A549 (cell line): Measurements from ENCODE around the gene TGFBR2. TPM values are rescaled to one million over a fixed set of nuclear protein-coding genes. Genes with fewer than 3 reads are reported as not detected.

Experiments used
- ATAC-seq, 2 experiments: fragments of 200-7000 bp in 1 of 2; fragments of >200 bp in 1 of 2; cut with Nextera tagmentation in 1 of 2; cut with Tn5 transposase in 1 of 2; 3 replicates each; pipeline versions ENCODE4 v1.8.0 to v1.9.1; 2018 to 2020; ENCODE audit warnings: mild to moderate bottlenecking in 1 of 2, moderate library complexity in 1 of 2
- CTCF ChIA-PET: fragments of 300-600 bp; sonication (Branson Sonifier 250); formaldehyde crosslinking; extraction: SDS; loops from one replicate; lab custom pipeline; 2021; ENCODE audit warnings: antibody characterized with exemption, inconsistent platforms; lab: Yijun Ruan, JAX
- POLR2A ChIA-PET: fragments of 350-600 bp; formaldehyde crosslinking; extraction: SDS; loops from one replicate; lab custom pipeline; 2021; ENCODE audit warnings: antibody characterized with exemption, inconsistent platforms; lab: Yijun Ruan, JAX
- DNase-seq, 2 experiments: peaks; one replicate each; pipeline versions ENCODE4 v3.0.0 to v3.0.0-alpha.2; 2011 to 2016; ENCODE audit warnings: low read depth in 1 of 2, low spot score in 1 of 2
- FAIRE-seq: peaks from 2 replicates; lab custom pipeline; 2011; peaks lifted over from hg19 to GRCh38; lab: Jason Lieb, UNC
- H3K27ac ChIP-seq, 2 experiments: fragments of >200 bp; sonication (Bioruptor Twin); formaldehyde crosslinking; 3 replicates each; pipeline ENCODE4 v1.5.1; 2016 to 2017
- H3K4me1 ChIP-seq: fragments of >200 bp; sonication (Bioruptor Twin); formaldehyde crosslinking; 3 replicates; pipeline ENCODE4 v1.6.1; 2016
- H3K4me2 ChIP-seq: fragments of >200 bp; sonication (Bioruptor Twin); formaldehyde crosslinking; 3 replicates; pipeline ENCODE4 v1.6.1; 2016
- H3K4me3 ChIP-seq: fragments of >200 bp; sonication (Bioruptor Twin); formaldehyde crosslinking; 3 replicates; pipeline ENCODE4 v1.5.1; 2016
- H3K9me3 ChIP-seq: fragments of >200 bp; sonication (Bioruptor Twin); formaldehyde crosslinking; 3 replicates; pipeline ENCODE4 v1.6.1; 2016
- ATOH8 ChIP-seq: fragments of 250-450 bp; sonication (Bioruptor Pico); IDR thresholded peaks from 2 replicates; pipeline ENCODE4 v1.5.0; 2020; ENCODE audit warnings: low read depth, mild to moderate bottlenecking, moderate library complexity
- CEBPB ChIP-seq, 2 experiments: fragments of >200 bp in 1 of 2; sonication (Bioruptor Twin) in 1 of 2; formaldehyde crosslinking in 1 of 2; IDR thresholded peaks; 2 replicates each; pipeline ENCODE4 v1.6.1; 2012 to 2016
- CHD2 ChIP-seq: fragments of 150-350 bp; IDR thresholded peaks from 2 replicates; pipeline ENCODE4 v1.6.1; 2014; ENCODE audit warnings: low read length; ENCODE audit not compliant: partially characterized antibody
- ESRRA ChIP-seq: fragments of 150-350 bp; IDR thresholded peaks from 2 replicates; pipeline ENCODE4 v1.6.1; 2014; ENCODE audit warnings: mild to moderate bottlenecking, low read length, borderline replicate concordance
- FOXS1 ChIP-seq: fragments of 250-450 bp; sonication (Bioruptor Pico); IDR thresholded peaks from 2 replicates; pipeline ENCODE4 v1.5.0; 2020; ENCODE audit warnings: mild to moderate bottlenecking, moderate library complexity
- HES2 ChIP-seq: fragments of >200 bp; sonication (Bioruptor Twin); formaldehyde crosslinking; IDR thresholded peaks from 2 replicates; pipeline ENCODE4 v1.6.1; 2016
- HMGXB4 ChIP-seq: fragments of 250-450 bp; sonication (Bioruptor Pico); IDR thresholded peaks from 2 replicates; pipeline ENCODE4 v1.5.0; 2021; ENCODE audit warnings: mild to moderate bottlenecking, moderate library complexity, borderline replicate concordance
- HOXA7 ChIP-seq: fragments of 250-450 bp; sonication (Bioruptor Pico); IDR thresholded peaks from 2 replicates; pipeline ENCODE4 v1.5.0; 2020; ENCODE audit warnings: mild to moderate bottlenecking, moderate library complexity
- HOXB13 ChIP-seq: fragments of 250-450 bp; sonication (Bioruptor Pico); IDR thresholded peaks from 2 replicates; pipeline ENCODE4 v1.5.0; 2020; ENCODE audit warnings: low read depth, mild to moderate bottlenecking, moderate library complexity
- JUN ChIP-seq, 2 experiments: fragments of >200 bp; sonication (Bioruptor Twin); formaldehyde crosslinking; IDR thresholded peaks; 2 replicates in 1 of 2; 3 replicates in 1 of 2; pipeline ENCODE4 v1.6.1; 2016 to 2017
- JUNB ChIP-seq: fragments of >200 bp; sonication (Bioruptor Twin); formaldehyde crosslinking; IDR thresholded peaks from 2 replicates; pipeline ENCODE4 v1.6.1; 2016
- KDM1A ChIP-seq: fragments of 200-600 bp; sonication (generic); IDR thresholded peaks from 2 replicates; pipeline ENCODE4 v1.6.1; 2016; ENCODE audit warnings: low read depth, mild to moderate bottlenecking
- KDM5A ChIP-seq: fragments of 200-600 bp; sonication (generic); IDR thresholded peaks from 2 replicates; pipeline ENCODE4 v1.6.1; 2016; ENCODE audit warnings: antibody characterized with exemption, mild to moderate bottlenecking
- RARB ChIP-seq: fragments of 250-450 bp; sonication (Bioruptor Pico); IDR thresholded peaks from 2 replicates; pipeline ENCODE4 v1.8.0; 2021; ENCODE audit warnings: mild to moderate bottlenecking, moderate library complexity
- SMC3 ChIP-seq: fragments of >200 bp; sonication (Bioruptor Twin); formaldehyde crosslinking; IDR thresholded peaks from 3 replicates; pipeline ENCODE4 v1.6.1; 2018; ENCODE audit warnings: inconsistent platforms
- ZFP36 ChIP-seq: fragments of 450-650 bp; IDR thresholded peaks from 2 replicates; pipeline ENCODE4 v1.6.1; 2014; ENCODE audit warnings: borderline replicate concordance; ENCODE audit not compliant: partially characterized antibody
- ZSCAN20 ChIP-seq: fragments of 250-450 bp; sonication (Bioruptor Pico); IDR thresholded peaks from 2 replicates; pipeline ENCODE4 v1.8.0; 2022; ENCODE audit warnings: mild to moderate bottlenecking, moderate library complexity
- WGBS: methylation state at CpG from one replicate; pipeline ENCODE4 v1.1.6; 2017; ENCODE audit errors: missing lambda C conversion rate; 5-methylcytosine and 5-hydroxymethylcytosine counted together
- polyA plus RNA-seq, 4 experiments: library from polyadenylated mRNA; depleted of rRNA in 3 of 4; stranded (reverse); fragments of >200 nt; fragmentation: RNase III in 1 of 4; extraction: RNeasy Plus Mini Kit Qiagen cat#74134 plus additional on column Dnase treatment in 1 of 4; gene quantifications; 2 replicates in 3 of 4; 3 replicates in 1 of 4; pipeline ENCODE4 v1.2.3, GENCODE V29; 2011 to 2017
- TF ChIP-seq, protein P1 (sequence below): fragments of >200 bp; sonication (Bioruptor Twin); formaldehyde crosslinking; IDR thresholded peaks from 3 replicates; pipeline ENCODE4 v1.6.1; 2016
- TF ChIP-seq, protein P2 (sequence below): IDR thresholded peaks from 2 replicates; pipeline ENCODE4 v1.6.1; 2012; ENCODE audit warnings: low read depth, borderline replicate concordance
- TF ChIP-seq, protein P3 (sequence below): fragments of 150-350 bp; IDR thresholded peaks from 2 replicates; pipeline ENCODE4 v1.6.1; 2014; ENCODE audit warnings: low read depth, mild to moderate bottlenecking, low read length

The TGFBR2 gene
- polyA plus RNA-seq, 2 of the 4 experiments (the other 2 are of a cell fraction), result 48.5 to 97.4 TPM

- TF ChIP-seq ATOH8 (CRISPR knock-in tag), result no peak
- no peak for TF ChIP-seq ZFP36
- TF ChIP-seq KDM5A, result no peak
- no peak for TF ChIP-seq HES2
Observed at GRCh38 chr3:30612437-30613132, 6.2 kb downstream of the TGFBR2 start (continued).

DNA sequence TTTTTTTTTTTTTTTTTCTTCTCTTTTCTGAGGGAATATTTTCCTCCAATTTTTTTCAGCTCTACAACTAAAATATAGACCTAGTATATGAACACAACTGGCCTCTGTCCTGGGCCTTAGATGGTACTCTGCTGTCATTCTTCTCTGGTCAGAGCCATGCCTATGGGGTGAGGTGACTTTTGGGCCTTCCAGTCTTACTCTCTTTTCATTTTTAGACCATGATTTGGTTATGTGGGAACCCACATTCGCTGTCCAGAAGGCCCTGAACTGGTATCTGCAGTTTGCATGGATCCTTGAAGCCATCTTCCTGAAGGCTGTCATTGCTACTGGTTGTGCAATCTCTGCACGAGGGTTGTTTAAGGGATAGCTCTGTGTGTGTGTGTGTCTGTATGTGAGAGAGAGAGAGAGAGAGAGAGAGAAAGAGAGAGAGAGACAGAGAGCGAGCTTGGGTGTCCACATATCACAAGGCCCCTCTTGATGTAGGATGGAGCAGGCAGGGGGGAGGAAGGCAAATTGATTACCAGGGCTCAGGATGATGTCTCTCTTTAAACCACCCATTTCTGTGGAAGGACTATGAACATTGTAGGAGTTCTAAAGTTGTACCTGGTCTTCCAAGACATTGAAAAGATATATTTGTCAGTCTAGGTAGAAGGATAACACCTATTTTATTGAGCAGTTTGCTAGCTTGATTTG, 6.9 kb downstream of the TGFBR2 start:
- Histone ChIP-seq H3K4me1 (peaks cover 97% of the 10 kb centered on the region), H3K27ac (peak overlapping the region; percentile 82 to 99; a peak in 3 of 6 replicates), H3K4me2 (peak overlapping the region; percentile 92), H3K9me3 (no peaks in the 10 kb centered on the region), H3K4me3 (no peak overlapping the region)
- ATAC-seq (no peak), DNase-seq (no peak), FAIRE-seq (no peak)
- CTCF ChIA-PET, result interaction anchor here (0.8 to 1.0 kb wide), 4 partner anchors 22 to 571 kb away, joined by 3 to 5 read pairs (median 4); no protein-coding TSS in a partner anchor
- TF ChIP-seq HES2 (no peak), KDM1A (no peak), JUN (IDR thresholded peaks at IDR 0.05) (no peak), CEBPB (IDR thresholded peaks at IDR 0.05) (peak; percentile 27 to 79; a peak in 3 of 4 replicates), FOXS1 (no peak), JUNB (no peak), ESRRA (no peak)
- TF ChIP-seq, protein P1, sequence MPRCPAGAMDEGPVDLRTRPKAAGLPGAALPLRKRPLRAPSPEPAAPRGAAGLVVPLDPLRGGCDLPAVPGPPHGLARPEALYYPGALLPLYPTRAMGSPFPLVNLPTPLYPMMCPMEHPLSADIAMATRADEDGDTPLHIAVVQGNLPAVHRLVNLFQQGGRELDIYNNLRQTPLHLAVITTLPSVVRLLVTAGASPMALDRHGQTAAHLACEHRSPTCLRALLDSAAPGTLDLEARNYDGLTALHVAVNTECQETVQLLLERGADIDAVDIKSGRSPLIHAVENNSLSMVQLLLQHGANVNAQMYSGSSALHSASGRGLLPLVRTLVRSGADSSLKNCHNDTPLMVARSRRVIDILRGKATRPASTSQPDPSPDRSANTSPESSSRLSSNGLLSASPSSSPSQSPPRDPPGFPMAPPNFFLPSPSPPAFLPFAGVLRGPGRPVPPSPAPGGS, result no peak
- POLR2A ChIA-PET, result no interaction called here
- WGBS, result 76% methylated on average over 3 of the region's 3 CpGs

DNA sequence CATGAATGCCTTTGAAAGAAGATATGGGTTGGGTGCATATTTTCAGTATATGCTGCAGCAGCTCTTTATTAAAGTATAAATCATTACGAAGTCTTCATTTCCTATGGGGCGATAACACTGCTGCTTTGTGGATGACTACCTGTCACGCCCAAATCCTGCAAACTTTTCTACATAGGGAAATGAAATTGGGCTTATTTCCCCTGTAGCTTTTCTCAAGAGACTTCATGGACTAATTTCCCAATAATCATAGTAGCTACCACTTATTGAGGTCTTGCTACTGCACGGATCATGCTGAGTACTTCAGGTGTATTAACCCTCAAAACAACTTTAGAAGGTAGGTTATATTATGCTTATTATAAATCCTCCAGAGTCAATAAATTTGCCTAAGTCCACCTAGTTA, 8.0 kb downstream of the TGFBR2 start:
- no peak overlapping the region for H3K4me3 ChIP-seq
- 0 out of 6 replicates have a peak overlapping the region, but pooled peaks of 1 of the 2 experiments have one; percentile 2 for H3K27ac ChIP-seq
- WGBS, result 91% methylated on average over 4 of the region's 4 CpGs
- ChIA-PET CTCF (no interaction called here), POLR2A (no interaction called here)
- H3K4me2 ChIP-seq, result peak overlapping the region; percentile 92
- DNase-seq, result no peak
- no peak for ATAC-seq
- H3K4me1 ChIP-seq, result peaks cover 97% of the 10 kb centered on the region
- no peaks in the 10 kb centered on the region for H3K9me3 ChIP-seq
- TF ChIP-seq HMGXB4 (CRISPR knock-in tag), result no peak
- TF ChIP-seq, protein P2, sequence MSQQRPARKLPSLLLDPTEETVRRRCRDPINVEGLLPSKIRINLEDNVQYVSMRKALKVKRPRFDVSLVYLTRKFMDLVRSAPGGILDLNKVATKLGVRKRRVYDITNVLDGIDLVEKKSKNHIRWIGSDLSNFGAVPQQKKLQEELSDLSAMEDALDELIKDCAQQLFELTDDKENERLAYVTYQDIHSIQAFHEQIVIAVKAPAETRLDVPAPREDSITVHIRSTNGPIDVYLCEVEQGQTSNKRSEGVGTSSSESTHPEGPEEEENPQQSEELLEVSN, result no peak
- no peak for TF ChIP-seq HOXB13 (CRISPR knock-in tag)
- no peak for TF ChIP-seq JUN (IDR thresholded peaks at IDR 0.05)
- TF ChIP-seq CHD2, result no peak
- TF ChIP-seq HES2, result no peak
- TF ChIP-seq, protein P3, sequence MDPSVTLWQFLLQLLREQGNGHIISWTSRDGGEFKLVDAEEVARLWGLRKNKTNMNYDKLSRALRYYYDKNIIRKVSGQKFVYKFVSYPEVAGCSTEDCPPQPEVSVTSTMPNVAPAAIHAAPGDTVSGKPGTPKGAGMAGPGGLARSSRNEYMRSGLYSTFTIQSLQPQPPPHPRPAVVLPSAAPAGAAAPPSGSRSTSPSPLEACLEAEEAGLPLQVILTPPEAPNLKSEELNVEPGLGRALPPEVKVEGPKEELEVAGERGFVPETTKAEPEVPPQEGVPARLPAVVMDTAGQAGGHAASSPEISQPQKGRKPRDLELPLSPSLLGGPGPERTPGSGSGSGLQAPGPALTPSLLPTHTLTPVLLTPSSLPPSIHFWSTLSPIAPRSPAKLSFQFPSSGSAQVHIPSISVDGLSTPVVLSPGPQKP, result no peak
- TF ChIP-seq ATOH8 (CRISPR knock-in tag), result no peak
- no peak for TF ChIP-seq SMC3
- no peak for TF ChIP-seq KDM1A
- no peak for TF ChIP-seq CEBPB (IDR thresholded peaks at IDR 0.05)
- TF ChIP-seq, protein P1, result no peak
- no peak for TF ChIP-seq RARB (CRISPR knock-in tag)
- TF ChIP-seq ZSCAN20, result no peak
- no peak for TF ChIP-seq HOXA7 (CRISPR knock-in tag)
- TF ChIP-seq ESRRA, result no peak
- no peak for FAIRE-seq
